NCI-H345 (cell line): ENCODE data around the gene SENP1.
"Not testable (repeated sequence)": the region's sequence is repeated elsewhere in the genome, so short reads cannot be mapped to it uniquely, and the experiment has no call there.

Experiments used
- DNase-seq: peaks from one replicate; lab custom pipeline; 2025; lab: John Stamatoyannopoulos, UW

SENP1 gene

GRCh38 chr12:48111312-48111693, 5.4 kb upstream of the SENP1 start:
- DNase-seq: not testable (repeated sequence)

- no peak for DNase-seq
Measured at GRCh38 chr12:48110691-48111311, 4.9 kb upstream of the SENP1 start.

- no peak for DNase-seq
Measured at GRCh38 chr12:48109424-48109823, 3.5 kb upstream of the SENP1 start.

DNA sequence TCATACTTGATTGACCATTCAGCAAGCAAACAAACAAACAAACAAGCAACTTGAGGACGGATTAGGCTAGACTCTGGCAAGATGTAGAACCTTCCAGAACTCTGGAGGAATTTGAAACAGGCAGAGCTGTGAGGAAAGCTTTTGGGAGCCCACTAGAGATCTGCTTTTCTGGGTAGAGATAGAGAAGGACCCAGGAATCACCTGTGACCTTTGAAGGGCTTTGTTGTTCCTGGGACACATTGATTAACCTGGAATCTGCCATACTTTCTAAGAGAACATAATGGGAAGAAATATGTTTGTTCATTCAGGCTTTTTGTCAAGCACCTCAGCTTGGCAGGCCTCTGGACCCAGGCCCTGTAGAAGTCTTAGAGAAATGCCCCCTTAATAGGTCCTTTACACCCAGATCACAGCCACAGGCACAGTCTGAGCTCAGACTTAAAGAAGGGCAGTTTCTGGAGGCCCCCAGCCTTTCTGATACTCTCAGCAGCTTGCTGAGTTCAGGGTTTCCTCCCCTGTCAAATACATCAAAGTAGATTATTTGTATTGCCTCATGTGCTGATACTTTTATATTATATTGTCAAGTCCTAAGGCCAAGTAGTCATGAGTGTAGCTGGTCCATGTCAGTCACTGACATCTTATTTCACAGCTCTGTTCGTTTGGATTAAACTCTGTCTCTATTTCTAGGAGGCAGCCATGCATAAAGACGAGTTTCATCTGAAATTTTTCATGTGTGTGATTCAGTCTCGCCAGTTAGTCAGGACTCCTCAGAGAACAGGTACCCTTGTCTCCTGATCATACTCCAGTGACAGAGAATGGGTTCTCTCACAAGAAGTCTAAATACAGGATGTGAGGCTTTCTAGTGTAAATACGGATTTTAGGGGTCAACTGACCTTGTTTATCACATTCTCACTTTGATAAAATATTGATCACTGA, 1.1 kb upstream of the SENP1 start:
- DNase-seq: no peak

GRCh38 chr12:48105321-48105866, 485 bp downstream of the SENP1 start:
- DNase-seq: no peak

GRCh38 chr12:48104531-48104930, 1.3 kb downstream of the SENP1 start:
- DNase-seq: no peak

DNA sequence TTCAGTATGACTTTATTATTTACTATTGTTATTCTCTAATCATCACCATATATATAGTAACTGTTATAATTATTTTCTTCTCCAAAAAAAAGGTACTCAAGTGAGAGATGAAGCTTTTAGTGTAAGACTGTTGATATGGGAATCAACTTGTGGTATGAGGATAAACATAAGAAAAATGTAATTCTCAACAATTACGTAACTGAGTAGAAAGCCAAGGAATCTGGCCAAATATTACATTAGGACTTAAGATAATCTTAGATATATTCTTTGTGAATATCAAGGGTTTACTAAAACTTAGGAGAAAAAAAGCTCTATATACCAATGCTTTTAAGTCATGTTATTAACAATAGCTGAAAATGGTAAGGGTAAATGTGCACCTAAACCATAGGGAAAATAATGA, 13.3 kb downstream of the SENP1 start:
- DNase-seq: no peak

GRCh38 chr12:48086327-48086726, 19.6 kb downstream of the SENP1 start:
- DNase-seq: no peak

GRCh38 chr12:48084841-48085460, 20.9 kb downstream of the SENP1 start:
- no peak for DNase-seq

DNA sequence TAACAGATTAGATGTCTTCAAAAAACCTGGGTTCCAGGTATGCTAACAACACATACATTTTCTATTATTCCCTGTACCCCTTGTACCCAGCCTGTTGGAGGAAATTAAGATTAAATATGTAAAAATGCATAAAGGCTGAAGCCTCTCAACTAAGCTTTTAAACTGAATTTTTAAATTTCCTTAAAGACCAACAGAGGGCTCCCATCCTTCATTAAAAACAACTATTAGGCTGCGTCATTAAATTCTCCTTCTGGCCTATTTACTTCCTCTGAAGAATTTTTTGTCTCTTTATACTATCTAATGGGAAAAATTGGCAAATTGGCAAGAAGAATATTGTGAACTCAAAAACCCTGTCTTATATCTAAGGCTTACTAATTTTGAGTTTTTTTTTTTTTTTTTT, 21.8 kb downstream of the SENP1 start:
- DNase-seq: no peak

GRCh38 chr12:48080821-48081220, 25.1 kb downstream of the SENP1 start:
- no peak for DNase-seq

DNA sequence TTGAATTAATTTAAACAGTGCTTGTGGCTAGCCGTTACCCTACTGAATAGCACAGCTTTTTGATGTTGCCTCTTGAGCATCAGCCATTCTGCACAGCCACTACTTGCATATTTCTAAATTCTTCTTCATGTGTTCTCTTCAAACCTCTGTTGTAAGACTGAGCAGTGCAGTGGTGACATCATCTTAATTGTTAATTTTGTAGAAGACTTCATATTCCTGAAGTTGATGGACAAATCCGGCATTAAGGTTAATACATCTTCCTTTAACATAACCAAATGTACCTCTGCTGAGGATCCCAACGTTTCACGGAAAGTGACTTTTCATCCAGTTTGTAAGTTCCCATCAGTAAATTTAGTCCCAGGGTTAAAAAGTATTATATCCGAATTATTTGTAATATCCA, 25.6 kb downstream of the SENP1 start:
- no peak for DNase-seq

DNA sequence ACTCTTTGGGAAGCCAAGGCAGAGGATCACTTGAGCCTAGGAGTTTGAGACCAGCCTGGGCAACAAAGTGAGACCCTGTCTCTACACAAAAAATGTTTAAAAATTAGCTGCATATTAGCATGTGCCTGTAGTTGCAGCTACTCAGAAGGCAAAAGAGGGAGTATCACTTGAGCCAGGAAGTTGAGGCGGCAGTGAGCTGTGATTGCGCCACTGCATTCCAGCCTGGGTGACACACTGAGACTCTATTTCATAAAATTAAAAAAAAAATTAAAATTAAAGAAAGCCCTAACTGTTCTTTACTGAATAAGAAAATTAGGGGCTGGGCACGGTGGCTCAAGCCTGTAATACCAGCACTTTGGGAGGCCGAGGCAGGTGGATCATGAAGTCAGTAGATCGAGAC, 27.0 kb downstream of the SENP1 start:
- DNase-seq: no peak

- no peak for DNase-seq
Measured at GRCh38 chr12:48077111-48077510, 28.8 kb downstream of the SENP1 start.

DNA sequence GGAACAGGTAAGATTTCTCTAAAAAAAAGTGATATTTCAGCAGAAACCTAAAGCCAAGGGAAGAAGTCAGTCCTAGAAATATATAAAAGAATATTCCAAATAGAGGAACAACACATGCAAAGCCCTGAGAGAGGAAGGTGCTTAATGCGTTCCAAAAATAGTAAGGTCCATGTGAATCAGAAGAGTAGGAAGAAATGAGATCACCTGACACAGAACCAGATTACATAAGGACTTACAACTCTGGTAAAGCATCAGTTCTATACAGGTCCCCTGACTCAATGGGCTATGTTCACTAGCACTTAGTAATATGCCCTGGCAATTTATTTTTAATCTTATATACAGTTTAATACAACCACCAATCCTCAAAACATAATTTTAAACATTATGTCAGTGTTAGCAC, 30.0 kb downstream of the SENP1 start:
- DNase-seq: no peak

DNA sequence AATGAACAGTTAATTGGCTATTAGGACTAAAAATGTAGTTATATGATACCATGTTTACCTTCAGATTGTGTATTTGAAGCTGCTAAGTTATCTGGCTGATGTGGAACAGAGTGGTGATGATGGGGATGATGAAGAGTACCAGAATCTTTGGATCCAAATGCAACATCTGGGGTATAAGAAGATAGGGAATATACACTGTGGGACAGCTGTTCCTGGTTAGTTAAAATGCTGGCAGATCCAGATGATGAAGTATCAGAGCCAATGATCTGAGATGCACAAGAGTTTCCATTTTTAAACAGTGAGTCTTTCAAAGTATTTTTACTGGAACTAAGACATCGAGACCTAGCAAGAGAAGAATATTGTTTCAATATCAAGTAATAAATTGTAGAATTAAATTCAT, 31.6 kb downstream of the SENP1 start:
- DNase-seq: no peak

- DNase-seq: no peak
Measured at GRCh38 chr12:48072266-48072665, 33.6 kb downstream of the SENP1 start.

GRCh38 chr12:48071808-48072207, 34.1 kb downstream of the SENP1 start:
- no peak for DNase-seq

DNA sequence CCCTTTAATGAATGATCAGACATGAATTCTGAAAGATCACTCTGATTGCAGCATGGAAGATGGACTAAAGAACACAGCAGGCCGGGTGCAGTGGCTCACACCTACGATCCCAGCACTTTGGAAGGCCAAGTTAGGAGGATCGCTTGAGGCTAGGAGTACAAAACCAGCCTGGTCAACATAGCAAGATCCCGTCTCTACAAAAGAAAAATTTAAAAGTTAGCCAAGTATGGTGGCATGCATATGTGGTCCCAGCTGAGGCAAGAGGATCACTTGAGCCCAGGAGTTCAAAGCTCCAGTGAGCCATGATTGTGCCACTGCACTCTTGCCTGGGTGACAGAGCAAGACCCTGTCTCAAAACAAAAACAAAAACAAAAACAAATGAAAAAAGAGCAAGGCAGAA, 35.1 kb downstream of the SENP1 start:
- DNase-seq: no peak

DNA sequence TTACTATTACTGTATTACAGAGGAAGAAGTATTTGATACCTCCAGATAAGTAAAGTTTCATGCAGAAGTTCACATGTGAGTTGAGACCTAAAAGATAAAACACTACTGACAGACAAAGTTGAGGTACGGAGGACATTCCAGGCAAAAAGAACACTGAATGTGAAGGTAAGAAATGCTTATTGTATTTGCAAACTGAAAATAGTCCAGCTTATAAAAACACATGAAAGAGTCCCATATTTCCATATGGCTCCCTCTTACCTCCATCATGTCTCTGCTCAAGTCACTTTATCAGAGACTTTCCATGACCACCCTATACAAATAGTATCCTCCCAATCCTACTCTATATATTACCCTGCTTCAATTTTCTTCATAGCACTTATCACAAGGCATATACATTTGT, 35.8 kb downstream of the SENP1 start:
- DNase-seq: no peak

GRCh38 chr12:48069241-48069640, 36.6 kb downstream of the SENP1 start:
- DNase-seq: no peak

- no peak for DNase-seq
Measured at GRCh38 chr12:48068457-48068856, 37.4 kb downstream of the SENP1 start.
